Measurements from ENCODE around the gene AMDHD1.
A peak's percentile ranks its signal among the peaks of the same experiment; 100 is the strongest.

The AMDHD1 gene

GRCh38 chr12:95943330-95943842, at the start of gene AMDHD1:
AMDHD1 (plus strand) TSS chr12:95943331; CDS start chr12:95943399, 68 bp downstream.
- DNase-seq (ENCODE audit: low spot score) = peak; percentile 67

- no peak for DNase-seq (ENCODE audit: low spot score)
Observed at GRCh38 chr12:95896846-95897245, 46.3 kb upstream of the AMDHD1 start.

- DNase-seq (ENCODE audit: low spot score) = no peak
Observed at GRCh38 chr12:95898081-95898480, 45.0 kb upstream of the AMDHD1 start.

DNA sequence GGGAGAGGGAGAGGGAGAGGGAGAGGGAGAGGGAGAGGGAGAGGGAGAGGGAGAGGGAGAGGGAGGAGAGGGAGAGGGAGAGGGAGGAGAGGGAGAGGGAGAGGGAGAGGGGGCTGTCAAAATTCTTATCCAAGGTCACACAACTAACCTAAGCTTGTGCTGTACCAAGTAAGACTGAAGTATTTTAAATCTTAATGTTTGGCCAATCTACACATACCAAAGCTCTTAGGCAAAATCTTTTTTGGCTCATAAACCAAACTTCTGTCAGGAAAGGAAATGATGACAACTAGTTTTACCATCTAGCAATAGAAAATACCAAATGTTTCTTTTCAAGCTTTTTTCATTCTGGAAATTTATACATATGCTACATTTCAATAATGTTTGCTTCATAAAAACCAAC, 34.6 kb upstream of the AMDHD1 start:
- DNase-seq (ENCODE audit: low spot score) = peak; percentile 5

DNA sequence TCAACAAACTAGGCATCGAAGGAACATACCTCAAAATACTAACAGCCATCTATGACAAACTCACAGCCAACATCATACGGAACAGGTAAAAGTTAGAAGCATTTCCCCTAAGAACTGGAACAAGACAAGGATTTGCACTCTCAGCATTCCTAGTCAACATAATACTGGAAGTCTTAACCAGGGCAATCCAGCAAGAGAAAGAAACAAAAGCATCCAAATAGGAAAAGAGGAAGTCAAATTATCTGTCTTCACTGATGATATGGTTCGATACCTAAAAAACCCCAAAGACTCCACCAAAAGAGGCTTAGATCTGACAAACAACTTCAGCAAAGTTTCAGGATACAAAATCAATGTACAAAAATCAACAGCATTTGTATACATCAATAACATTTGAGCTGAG, 33.3 kb upstream of the AMDHD1 start:
- DNase-seq (ENCODE audit: low spot score) = no peak

DNA sequence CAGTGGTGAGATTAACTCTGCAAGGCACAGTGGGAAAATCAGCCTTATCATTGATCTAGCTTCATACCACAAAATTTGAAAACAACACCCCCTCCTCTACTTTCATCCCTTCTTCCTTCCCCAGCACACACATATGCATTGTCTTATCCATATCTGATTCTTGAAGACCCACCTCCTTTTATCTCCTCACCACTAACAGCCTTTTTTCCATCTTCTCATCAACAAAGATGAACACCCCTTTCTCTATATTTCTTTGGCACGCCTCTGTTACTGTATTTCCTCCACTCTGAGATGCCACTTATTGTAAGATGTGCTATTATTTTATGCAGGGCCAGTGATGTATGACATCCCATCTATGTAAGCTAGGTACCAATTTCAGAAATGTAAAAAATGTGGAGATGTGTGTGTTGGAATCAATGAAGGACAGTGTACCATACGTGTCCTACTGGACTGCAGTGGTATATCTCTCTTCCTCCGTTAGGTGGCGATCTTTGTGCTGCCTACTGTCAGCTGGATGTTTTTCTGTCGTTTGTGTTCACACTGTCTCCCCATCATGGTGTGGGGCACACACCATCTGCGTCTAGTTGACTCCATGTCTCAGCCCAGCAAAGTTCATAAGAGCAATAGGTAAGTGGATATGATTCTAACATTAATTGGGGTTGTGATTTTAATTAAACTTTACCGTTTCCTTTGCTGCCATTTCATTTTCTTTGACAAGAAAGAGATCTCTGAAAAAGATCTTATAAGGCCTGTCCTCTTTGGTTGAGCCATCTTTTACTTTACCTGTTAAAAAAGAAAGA, 24.7 kb upstream of the AMDHD1 start:
- DNase-seq (ENCODE audit: low spot score) = peak; percentile 77

- DNase-seq (ENCODE audit: low spot score) = no peak
Observed at GRCh38 chr12:95919110-95919509, 24.0 kb upstream of the AMDHD1 start.

DNA sequence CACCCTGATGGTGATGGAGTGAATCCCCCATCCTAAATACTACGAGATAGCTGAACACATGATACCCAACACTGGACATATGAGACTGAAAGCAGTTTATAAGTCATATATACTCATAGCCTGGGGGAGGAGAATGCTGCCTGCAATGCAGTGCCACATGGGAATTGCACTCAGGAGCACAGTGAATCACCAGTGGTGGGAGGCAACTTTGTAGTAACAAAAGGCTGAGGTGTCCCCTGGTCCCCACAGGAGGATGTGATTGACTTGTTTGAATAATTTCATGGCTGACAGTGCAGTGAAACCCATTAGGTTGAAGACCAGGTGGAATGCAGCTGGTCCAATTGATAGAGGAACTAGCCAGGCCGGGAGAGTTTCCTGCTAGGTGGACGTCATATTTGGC, 20.9 kb upstream of the AMDHD1 start:
- DNase-seq (ENCODE audit: low spot score) = peak; percentile 57

GRCh38 chr12:95940514-95940913, 2.6 kb upstream of the AMDHD1 start:
- DNase-seq (ENCODE audit: low spot score) = no peak

DNA sequence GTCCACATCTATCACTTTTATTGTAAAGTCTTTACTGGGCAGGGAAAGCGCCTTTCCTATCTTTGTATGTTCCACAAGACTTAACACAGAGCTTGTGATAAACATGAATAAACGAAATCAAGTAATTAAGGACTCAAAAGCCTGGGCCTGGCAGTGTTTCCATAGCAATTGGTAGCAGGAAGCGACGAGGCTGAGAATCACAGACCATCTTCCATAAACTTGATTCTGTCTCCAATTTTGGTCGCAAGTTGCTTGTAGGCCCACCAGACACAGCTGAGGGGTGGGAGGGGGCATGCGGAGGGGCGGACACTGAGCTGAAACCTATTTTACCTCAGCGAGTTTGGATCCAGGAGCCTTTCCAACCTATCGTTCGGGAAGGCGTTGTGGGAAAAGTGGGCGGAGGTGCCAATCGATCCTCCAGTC, 1.0 kb upstream of the AMDHD1 start:
- peak; percentile 43 for DNase-seq (ENCODE audit: low spot score)

DNA sequence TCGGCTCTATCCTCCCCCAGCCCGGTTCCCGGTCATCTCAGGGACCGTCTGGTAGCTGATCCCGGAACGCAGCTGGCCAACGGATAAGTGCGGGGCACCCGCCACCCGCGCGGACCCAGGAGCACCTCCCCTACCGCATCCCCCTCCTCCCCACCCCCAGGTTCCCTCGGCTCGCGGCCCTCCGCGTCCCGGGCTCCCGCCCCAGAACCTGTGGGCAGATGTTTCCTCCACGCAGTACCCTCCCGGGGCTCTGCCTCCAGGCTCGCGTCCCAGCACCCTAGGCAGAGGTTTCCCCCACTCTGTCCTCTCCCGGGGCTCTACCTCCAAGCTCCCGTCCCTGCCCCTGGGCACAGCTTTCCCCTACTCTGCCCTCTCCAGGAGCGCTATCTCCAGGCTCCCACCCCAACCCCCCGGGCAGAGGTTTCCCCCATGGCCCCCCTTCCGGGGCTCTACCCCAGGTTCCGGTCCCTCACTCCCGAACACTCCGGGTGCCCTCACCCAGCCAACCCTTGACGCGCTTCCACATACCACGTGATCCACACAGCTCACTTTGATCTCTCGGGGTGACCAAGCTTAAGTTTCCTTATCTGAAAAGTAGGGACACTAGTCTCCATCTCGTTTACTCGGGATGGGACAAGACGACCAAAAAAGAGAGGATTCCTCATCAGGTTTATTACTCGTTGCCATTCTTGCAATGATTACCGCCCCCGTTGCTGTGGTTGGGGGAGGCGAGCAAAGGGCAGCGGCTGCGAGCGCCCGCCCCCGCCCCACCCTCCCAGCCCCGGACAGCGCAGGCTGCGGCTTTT, 404 bp upstream of the AMDHD1 start, which contains the start of gene CCDC38:
TSS of gene CCDC38 (minus strand) at position 91 of the 806 bp plus-strand sequence. CDS start 6,105 bp downstream, outside the sequence.
- peak; percentile 92 for DNase-seq (ENCODE audit: low spot score)

DNA sequence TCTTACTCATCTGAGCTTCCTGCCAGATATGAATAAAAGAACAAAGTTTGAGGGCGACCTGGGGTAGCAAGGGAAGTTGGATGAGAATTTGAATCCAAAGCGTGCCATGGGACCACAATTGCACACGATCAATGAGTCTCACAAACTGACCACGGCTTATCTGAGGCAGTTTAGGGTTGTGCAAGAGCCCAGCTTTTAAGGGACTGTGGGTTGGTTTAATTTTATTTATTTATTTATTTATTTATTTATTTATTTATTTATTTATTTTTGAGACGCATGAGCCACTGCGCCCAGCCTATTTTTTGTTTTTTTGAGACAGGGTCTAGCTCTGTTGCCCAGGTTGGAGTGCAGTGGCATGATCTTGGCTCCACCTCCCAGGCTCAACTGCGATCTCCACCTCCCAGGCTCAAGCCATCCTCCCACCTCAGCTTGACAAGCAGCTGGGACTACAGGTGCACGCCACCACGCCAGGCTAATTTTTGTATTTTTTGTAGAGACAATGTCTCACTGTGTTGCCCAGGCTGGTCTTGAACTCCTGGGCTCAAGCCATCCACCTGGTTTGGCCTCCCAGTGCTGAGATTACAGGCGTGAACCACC, 1.1 kb downstream of the AMDHD1 start:
- DNase-seq (ENCODE audit: low spot score) = no peak

DNA sequence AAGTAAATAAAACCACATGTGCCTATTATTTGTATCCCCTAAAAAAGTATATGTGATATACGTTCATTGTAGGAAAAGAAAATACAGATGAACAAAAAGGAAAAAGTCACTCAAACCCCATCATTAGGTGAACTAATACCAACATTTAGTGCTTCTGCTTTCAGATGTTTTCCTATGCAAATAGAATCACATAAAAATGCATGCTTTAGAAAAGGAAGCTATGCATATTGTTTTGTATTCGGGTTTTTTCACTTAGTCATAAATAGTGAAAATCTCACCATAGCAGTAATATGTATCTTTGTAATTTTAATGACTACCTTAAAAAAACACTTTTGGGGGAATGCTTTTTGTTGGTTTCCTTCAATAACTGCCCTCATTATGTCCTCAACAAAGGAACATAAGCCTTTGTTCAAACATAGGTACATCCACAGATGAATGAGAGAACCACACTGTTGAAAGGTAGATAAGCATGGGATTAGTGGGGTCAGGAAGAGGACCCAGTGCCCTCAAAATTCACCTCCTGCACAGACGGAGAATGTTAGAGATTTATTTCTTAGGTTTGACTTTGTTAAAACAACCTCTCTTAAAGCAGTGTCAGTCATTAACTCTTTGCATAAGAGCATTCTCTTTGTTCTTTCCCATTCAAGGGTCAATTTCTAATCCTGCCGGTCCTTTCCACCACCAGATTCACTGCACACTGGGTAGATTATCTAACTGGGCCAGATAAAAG, 6.5 kb downstream of the AMDHD1 start:
- no peak for DNase-seq (ENCODE audit: low spot score)

- DNase-seq (ENCODE audit: low spot score) = no peak
Observed at GRCh38 chr12:95951515-95951914, 8.4 kb downstream of the AMDHD1 start.

GRCh38 chr12:95953000-95953399, 9.9 kb downstream of the AMDHD1 start:
- no peak for DNase-seq (ENCODE audit: low spot score)

GRCh38 chr12:95955549-95956159, 12.5 kb downstream of the AMDHD1 start:
- DNase-seq (ENCODE audit: low spot score) = no peak

GRCh38 chr12:95956557-95957145, 13.5 kb downstream of the AMDHD1 start:
- DNase-seq (ENCODE audit: low spot score) = no peak

DNA sequence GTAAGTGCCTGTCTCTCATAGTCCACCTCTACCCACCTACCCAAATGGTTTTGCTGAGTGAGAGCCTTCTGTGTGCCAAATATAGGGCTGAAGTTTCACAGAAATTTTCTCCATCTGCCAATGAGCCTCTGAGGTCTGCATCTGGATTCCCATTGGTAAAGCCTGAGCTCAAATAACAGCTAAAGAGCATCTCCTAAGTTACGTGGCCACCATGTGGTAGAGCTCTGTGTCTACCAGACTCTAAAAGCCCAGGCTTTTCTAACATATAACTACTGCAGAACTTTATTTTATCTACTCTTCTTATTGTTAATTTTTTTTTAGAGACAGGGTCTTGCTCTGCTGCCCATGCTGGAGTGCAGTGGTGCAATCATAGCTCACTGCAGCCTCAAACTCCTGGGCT, 16.0 kb downstream of the AMDHD1 start:
- peak; percentile 63 for DNase-seq (ENCODE audit: low spot score)

- no peak for DNase-seq (ENCODE audit: low spot score)
Observed at GRCh38 chr12:95960241-95960640, 17.1 kb downstream of the AMDHD1 start.

- DNase-seq (ENCODE audit: low spot score) = no peak
Observed at GRCh38 chr12:95962222-95962621, 19.1 kb downstream of the AMDHD1 start.

DNA sequence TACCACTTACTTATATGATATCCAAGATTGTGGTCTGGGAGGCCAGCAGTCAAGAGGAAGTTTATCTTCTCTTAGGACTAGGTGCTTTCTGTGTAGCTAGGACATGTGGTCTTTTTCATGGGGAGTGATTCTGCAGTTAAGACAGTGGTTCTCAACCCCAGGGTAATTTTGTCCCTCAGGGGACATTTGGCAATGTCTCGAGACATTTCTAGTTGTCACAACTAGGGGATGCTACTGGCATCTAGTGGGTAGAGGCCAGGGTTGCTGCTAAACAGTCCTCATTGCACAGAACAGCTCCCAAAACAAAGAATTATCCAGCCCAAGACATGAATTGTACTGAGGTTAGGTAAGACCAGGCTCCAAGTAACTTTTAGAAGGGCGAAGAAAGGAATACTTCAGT, 20.0 kb downstream of the AMDHD1 start:
- DNase-seq (ENCODE audit: low spot score) = peak; percentile 24

Data from RKO (cell line).